Stimulated activated CD8-positive, alpha-beta memory T cell treated with anti-CD3 and anti-CD28 coated beads, Interleukin-15, amount 100 ng/mL, for 24 hours (primary cell): ENCODE measurements around the gene ULBP2.
"Not testable (repeated sequence)": the region's sequence is repeated elsewhere in the genome, so short reads cannot be mapped to it uniquely, and the experiment has no call there.

Experiments used
- DNase-seq: peaks from one replicate; pipeline ENCODE4 v3.0.0-alpha.2; 2020; ENCODE audit warnings: low read depth

Gene ULBP2

GRCh38 chr6:149927025-149927424, 14.8 kb upstream of the ULBP2 start:
- not testable (repeated sequence) for DNase-seq

DNA sequence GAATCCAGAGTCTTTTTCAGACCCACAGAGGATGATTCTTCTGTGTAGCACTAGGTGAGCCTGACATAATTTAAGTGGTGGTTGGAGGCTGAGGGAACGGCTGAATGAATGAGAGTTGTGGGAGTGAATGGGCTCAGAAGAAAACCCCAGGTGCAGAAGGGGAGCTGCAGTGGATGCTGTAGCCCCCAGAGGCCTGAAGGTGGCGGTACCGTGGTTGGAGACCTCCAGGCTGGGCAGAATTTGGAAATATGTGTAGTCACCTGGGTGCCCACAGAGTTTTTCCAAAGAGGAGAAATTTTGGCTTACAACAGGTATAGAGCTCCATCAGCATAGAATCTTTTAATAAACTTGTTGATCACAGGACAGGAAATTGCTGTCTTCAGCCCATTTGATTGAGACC, 12.4 kb upstream of the ULBP2 start:
- DNase-seq, result no peak

- DNase-seq, result no peak
These were observed 10.3 kb upstream of the ULBP2 start for GRCh38 chr6:149931501-149931900.

DNA sequence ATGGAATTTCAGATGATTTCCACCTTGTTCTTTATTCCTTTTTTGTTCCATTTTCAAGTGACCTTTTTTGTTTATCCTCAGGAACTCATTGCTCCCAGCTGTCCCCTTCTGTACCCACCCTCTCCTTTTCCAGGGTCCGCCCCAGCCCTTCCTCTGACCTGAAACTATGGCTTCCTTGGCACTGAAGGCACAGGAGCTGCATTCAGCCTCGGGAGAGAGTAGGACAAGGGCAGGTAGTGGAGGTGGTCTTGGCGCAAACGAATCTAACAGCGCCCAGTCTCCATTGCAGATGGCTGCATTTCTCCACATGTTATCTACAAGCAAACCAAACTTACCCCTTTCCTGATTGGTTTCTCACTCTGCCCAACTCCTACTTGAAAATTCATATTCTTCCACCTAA, 8.8 kb upstream of the ULBP2 start:
- DNase-seq, result no peak

GRCh38 chr6:149933461-149933860, 8.4 kb upstream of the ULBP2 start:
- no peak for DNase-seq

DNA sequence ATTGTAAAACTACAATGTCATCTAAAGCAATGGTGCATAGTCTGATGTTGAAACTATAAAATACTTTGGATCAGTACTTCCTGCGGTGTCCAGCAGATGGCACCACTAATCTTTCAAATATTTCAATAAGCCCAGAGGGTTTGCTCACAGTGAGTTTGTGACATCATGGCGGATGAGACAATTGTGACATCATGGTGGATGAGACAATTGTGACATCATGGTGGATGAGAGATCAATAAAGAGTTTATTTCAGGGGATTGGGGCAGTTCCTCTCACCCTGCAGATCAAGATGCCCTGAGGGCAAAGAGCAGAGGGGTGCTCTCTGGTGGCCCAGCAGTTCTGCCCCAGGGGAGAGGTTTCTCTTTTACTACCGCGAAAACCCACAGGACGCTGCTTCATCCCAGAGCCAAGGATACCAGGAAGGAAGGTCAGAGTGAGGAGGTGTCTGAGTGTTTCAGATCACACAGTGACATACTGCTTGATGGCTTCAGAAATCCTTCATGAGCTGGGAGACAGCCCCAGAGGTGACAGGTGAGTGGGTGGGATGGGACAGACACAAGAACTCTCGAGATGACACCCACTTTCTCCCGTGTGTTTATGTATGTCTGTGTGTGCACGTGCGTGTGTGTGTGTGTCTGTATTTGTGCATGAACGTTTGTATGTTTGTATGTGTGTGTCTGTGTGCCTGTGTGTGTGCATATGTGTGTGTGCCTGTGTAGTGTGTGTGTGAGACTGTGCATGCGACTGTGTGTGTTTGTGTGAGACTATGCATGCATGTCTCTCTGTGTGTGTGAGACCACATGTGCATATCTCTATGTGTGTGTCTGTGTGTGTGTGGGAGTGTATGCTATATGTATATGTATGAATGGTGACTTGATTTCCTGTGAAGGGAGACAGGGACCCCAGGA, 7.3 kb upstream of the ULBP2 start:
- DNase-seq, result no peak

DNA sequence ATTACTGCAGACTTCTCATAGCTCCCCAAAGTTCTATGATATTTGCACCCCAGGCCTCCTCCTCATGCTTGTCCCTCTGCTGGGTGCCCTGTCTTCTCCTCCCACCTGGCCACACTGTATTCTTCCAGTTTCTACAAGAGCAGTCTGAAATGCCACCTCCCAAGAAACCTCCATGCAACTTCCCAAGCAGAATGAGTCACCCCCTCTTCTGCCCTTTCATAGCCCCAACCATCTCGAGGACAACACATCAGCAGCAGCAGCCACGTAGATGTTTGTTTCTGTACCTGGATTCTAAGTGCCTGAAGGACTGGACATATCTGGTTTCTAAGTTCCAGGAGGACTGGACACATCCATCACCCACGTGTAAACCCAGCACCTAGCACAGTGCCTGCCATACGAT, 6.6 kb upstream of the ULBP2 start:
- DNase-seq, result no peak

- no peak for DNase-seq
These were observed 6.1 kb upstream of the ULBP2 start for GRCh38 chr6:149935668-149936067.

- DNase-seq, result no peak
These were observed 5.1 kb upstream of the ULBP2 start for GRCh38 chr6:149936743-149937142.

DNA sequence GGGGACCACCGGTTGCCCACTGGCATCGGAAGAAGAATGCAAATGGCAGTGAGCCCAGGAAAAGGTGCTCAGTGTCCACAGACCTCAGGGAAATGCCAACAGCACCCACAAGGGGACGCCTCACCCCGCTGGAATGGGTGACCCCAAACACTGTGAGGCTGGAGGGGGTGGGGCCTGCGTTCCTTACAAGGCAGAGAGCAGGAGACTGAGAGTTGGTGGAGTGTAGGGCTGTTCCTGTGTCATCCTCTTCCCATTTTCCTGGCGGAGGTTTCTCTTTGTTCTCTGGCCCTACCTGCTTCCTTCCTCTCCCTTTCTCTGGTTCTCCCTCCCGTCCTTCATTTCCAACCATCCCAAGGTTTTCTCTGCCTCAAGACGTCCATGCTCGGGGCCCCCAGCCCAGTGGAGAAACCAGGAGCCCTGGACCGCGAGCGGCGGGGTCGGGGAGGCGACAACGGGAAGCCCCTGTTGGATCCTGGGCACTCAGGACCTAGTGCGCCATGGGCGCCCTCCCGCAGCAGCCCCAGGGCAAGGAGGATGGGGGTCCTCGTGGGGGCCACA, 3.7 kb upstream of the ULBP2 start:
- DNase-seq, result not testable (repeated sequence)

DNA sequence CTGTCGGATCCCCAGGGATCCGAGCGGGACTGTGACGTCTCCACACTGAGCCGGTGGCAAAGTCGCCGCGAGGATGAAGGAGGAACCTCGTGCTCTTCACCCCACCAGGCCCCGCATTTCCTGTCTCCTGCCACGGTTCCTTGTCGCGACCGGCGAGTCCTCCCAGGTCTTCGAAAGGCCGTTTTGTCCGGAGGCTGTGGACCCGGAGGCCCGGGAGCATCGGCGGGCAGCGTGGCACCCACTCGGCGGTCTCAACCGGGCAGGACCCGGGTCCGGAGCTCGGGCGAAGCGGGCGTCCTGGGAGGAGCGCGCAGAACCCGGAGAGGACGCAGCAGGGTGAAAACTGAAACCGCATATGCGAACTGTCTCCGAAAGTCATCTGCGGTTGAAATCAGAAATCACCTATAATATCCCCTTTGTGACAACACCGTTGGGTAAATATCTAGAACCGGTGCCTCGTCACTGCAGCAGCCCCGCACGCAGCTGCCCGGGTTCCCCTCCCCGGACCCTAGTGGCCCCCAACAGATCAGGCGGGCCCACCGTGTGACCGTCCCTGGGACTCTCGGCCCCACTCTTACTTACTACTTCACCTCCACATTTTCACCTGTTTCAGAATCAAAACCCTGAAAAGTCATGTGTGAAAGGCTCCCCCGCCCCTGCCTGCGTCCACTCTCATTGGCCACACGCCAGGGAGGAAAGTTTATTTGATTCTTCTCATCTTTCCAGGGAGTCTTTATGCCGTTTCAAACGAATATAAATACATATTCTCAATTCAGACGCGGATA, 3.1 kb upstream of the ULBP2 start:
- no peak for DNase-seq

GRCh38 chr6:149939356-149939648, 2.5 kb upstream of the ULBP2 start:
- no peak for DNase-seq

- DNase-seq, result no peak
These were observed 1.7 kb upstream of the ULBP2 start for GRCh38 chr6:149939909-149940671.

GRCh38 chr6:149940672-149940982, 1.2 kb upstream of the ULBP2 start:
- no peak for DNase-seq

DNA sequence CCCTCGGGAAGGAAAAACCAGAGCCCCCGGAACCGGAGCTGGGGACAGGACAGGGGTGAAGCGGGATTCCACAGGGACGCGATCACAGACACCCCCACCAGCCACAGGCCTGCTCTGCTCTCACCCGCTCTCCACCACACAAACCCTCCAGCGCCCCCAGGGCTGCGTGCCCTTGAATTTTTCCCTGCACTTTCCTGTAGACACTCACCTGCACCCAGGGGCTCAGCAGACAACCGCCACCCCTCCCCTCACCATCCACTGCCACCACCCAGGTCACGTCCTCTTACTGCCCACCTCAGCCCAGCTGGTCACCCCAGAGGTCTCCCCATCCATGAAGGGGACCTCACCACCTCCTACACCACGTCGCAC, 631 bp downstream of the ULBP2 start:
- no peak for DNase-seq

GRCh38 chr6:149943321-149943720, 1.5 kb downstream of the ULBP2 start:
- DNase-seq, result not testable (repeated sequence)

GRCh38 chr6:149945276-149945675, 3.5 kb downstream of the ULBP2 start:
- DNase-seq, result not testable (repeated sequence)

- not testable (repeated sequence) for DNase-seq
These were observed 4.8 kb downstream of the ULBP2 start for GRCh38 chr6:149946631-149947030.

- not testable (repeated sequence) for DNase-seq
These were observed 5.7 kb downstream of the ULBP2 start for GRCh38 chr6:149947533-149947932.

GRCh38 chr6:149948011-149948410, 6.2 kb downstream of the ULBP2 start:
- DNase-seq, result no peak

- no peak for DNase-seq
These were observed 6.8 kb downstream of the ULBP2 start for GRCh38 chr6:149948616-149949015.

DNA sequence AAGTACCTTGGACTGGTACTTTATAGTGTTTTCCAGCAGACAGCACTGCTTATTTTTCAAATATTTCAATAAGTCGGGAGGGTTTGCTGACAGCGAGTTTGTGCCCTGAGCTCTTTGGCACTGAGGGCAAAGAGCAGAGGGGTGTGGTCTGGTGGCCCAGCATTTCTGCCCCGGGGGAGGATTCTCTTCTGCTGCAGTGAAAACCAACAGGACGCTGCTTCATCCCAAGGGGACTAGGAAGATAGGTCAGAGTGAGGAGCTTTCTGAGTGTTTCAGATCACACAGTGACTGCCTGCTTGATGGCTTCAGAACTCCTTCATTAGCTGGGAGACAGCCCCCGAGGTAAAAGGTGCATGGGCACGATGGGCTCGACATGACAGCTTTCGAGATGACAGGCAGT, 8.6 kb downstream of the ULBP2 start:
- no peak for DNase-seq

DNA sequence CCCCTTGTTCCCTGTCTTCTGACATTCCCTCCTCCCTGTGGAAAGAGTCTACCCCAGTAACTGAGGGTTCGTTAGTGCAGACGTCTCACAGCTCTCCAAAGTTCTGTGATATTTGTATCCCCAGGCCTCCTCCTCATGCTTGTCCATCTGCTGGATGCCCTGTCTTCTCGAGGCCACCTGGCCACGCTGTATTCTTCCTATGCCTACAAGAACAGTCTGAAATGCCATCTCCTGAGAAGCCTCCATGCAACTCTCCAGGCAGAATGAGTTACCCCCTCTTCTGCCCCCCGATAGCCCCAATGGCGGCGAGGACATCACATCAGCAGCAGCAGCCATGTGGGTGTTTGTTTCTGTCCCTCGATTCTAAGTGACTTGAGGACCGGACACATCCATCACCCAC, 9.3 kb downstream of the ULBP2 start:
- no peak for DNase-seq
